ENCODE data around the gene RMRP. TPM values are rescaled to one million over a fixed set of nuclear protein-coding genes. Genes with fewer than 3 reads are reported as not detected.

The RMRP gene
- total RNA-seq, 1 donor from 2014 or later: 118,473 TPM

Small RNA genes within 50 kb of the gene (small RNA-seq; reads per million reads assigned to genes)
- 0.21 reads per million for gene MIR4667
- not detected for gene RMRP
- not detected for gene RN7SL22P

Other genes with a start within 250 kb of the RMRP start
- gene RUSC2, start 167.9 kb downstream of the RMRP start, total RNA-seq: 29.2 TPM
- gene TESK1, start 52.8 kb downstream of the RMRP start, total RNA-seq: 8.4 TPM
- 2.1 TPM for gene CD72, start 39.6 kb downstream of the RMRP start, total RNA-seq
- 1.0 TPM for gene SIT1, start 7.1 kb downstream of the RMRP start, total RNA-seq
- gene CCDC107, start 273 bp upstream of the RMRP start, total RNA-seq: 11.0 TPM
- gene ARHGEF39, start 7.2 kb upstream of the RMRP start, total RNA-seq: 0.52 TPM
- under 0.01 TPM for gene CA9, start 15.9 kb upstream of the RMRP start, total RNA-seq
- gene TPM2, start 31.9 kb upstream of the RMRP start, total RNA-seq: 4,180 TPM
- gene TLN1, start 74.2 kb upstream of the RMRP start, total RNA-seq: 90.8 TPM
- gene CREB3, start 74.6 kb upstream of the RMRP start, total RNA-seq: 20.9 TPM
- gene GBA2, start 91.2 kb upstream of the RMRP start, total RNA-seq: 31.3 TPM
- gene RGP1, start 91.3 kb upstream of the RMRP start, total RNA-seq: 7.8 TPM
- gene MSMP, start 96.3 kb upstream of the RMRP start, total RNA-seq: not detected
- gene NPR2, start 133.6 kb upstream of the RMRP start, total RNA-seq: 7.3 TPM
- gene SPAG8, start 154.2 kb upstream of the RMRP start, total RNA-seq: 0.52 TPM
- gene HINT2, start 157.0 kb upstream of the RMRP start, total RNA-seq: 25.1 TPM
- gene FAM221B, start 170.7 kb upstream of the RMRP start, total RNA-seq: not detected
- 2.6 TPM for gene TMEM8B, start 171.2 kb upstream of the RMRP start, total RNA-seq
- not detected for gene OR13J1, start 212.4 kb upstream of the RMRP start, total RNA-seq
- gene HRCT1, start 248.2 kb upstream of the RMRP start, total RNA-seq: 2.1 TPM